Thoracic aorta (tissue), 2 donors: ENCODE results near the gene RBMS3. TPM values are rescaled to one million over a fixed set of nuclear protein-coding genes. Genes with fewer than 3 reads are reported as not detected.
A peak's percentile ranks its signal among the peaks of the same experiment; 100 is the strongest.

Source experiments
- ATAC-seq: fragments of 150-250 bp; one replicate; pipeline ENCODE4 v1.8.0; 2017; ENCODE audit warnings: low read depth; ENCODE audit not compliant: insufficient number of reproducible peaks, low FRiP score
- DNase-seq: peaks from one replicate; pipeline ENCODE4 v3.0.0-alpha.2; 2020; ENCODE audit warnings: low spot score
- H3K27ac ChIP-seq, 2 donors: fragments of 200-600 bp; sonication (generic); 1 replicate in 1 of 2; 2 replicates in 1 of 2; pipeline ENCODE4 v1.5.1; 2016; ENCODE audit warnings: mild to moderate bottlenecking in 2 of 2, moderate library complexity in 2 of 2
- H3K27me3 ChIP-seq: fragments of 200-600 bp; sonication (generic); replicated peaks from 2 replicates; pipeline ENCODE4 v1.6.0; 2016; ENCODE audit warnings: mild to moderate bottlenecking; ENCODE audit not compliant: insufficient read depth
- H3K36me3 ChIP-seq: fragments of 200-600 bp; sonication (generic); one replicate; pipeline ENCODE4 v1.5.1; 2016
- H3K4me1 ChIP-seq, 2 donors: fragments of 200-600 bp; sonication (generic); 1 replicate in 1 of 2; 2 replicates in 1 of 2; pipeline versions ENCODE4 v1.5.1 to v1.6.0; 2016; ENCODE audit warnings: low read depth in 2 of 2, mild to moderate bottlenecking in 1 of 2; ENCODE audit not compliant: control insufficient read depth in 1 of 2
- H3K4me3 ChIP-seq: fragments of 200-600 bp; sonication (generic); 2 replicates; pipeline ENCODE4 v1.5.1; 2016; ENCODE audit warnings: mild to moderate bottlenecking
- H3K9me3 ChIP-seq: fragments of 200-600 bp; sonication (generic); 2 replicates; pipeline ENCODE4 v1.5.1; 2016
- CTCF ChIP-seq: fragments of 200-600 bp; sonication (generic); IDR thresholded peaks from one replicate; pipeline ENCODE4 v1.5.1; 2019; ENCODE audit warnings: antibody characterized with exemption
- total RNA-seq, 2 donors: library from RNA; depleted of rRNA; stranded (reverse); fragments of >200 nt; gene quantifications; one replicate each; pipeline versions ENCODE4 v1.1.0 to v1.2.3, GENCODE V29; 2016

The RBMS3 gene
- total RNA-seq, 2 donors from 2014 or later: 149 to 186 TPM

- peaks cover 6 to 26% of the 10 kb centered on the region in 2 donors for H3K4me1 ChIP-seq
- no peak for TF ChIP-seq CTCF
- H3K9me3 ChIP-seq: no peaks in the 10 kb centered on the region
- no peak overlapping the region for H3K4me3 ChIP-seq
- no peak overlapping the region for H3K27ac ChIP-seq
- H3K36me3 ChIP-seq: no peaks in the 10 kb centered on the region
- DNase-seq (no peak), ATAC-seq (no peak)
- H3K27me3 ChIP-seq: no peaks in the 10 kb centered on the region
Observed at GRCh38 chr3:29441422-29441821, 160.6 kb downstream of the RBMS3 start.

- DNase-seq (no peak), ATAC-seq (no peak)
- TF ChIP-seq CTCF: no peak
- Histone ChIP-seq H3K27ac (no peak overlapping the region), H3K4me1 (peaks cover 2 to 7% of the 10 kb centered on the region in 2 donors), H3K36me3 (no peaks in the 10 kb centered on the region), H3K4me3 (no peak overlapping the region), H3K27me3 (no peaks in the 10 kb centered on the region), H3K9me3 (no peaks in the 10 kb centered on the region)
Observed at GRCh38 chr3:29447946-29448627, 167.2 kb downstream of the RBMS3 start.

DNA sequence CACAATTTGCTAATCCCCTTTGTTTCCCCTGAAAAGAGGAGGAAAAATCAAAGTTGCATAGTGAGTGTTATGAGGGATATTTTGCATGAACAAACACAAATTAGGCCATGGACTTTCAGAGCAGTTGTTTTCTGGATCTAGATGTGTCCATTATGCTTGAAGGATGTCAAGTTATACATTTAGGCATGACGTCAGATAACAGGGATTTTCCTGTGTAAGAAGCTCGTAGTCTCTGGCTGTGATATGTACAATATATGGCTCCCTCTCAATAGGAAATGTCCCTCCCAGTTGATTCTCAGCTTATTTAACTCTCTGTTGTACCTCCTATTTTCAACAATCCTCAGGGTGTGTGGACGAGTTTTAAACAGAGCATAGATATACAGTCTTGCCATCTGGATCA lies 171.0 kb downstream of the RBMS3 start:
- Histone ChIP-seq H3K36me3 (no peaks in the 10 kb centered on the region), H3K4me3 (no peak overlapping the region), H3K9me3 (no peaks in the 10 kb centered on the region), H3K4me1 (peaks cover 7 to 25% of the 10 kb centered on the region in 2 donors), H3K27ac (no peak overlapping the region), H3K27me3 (no peaks in the 10 kb centered on the region)
- DNase-seq (no peak), ATAC-seq (no peak)
- TF ChIP-seq CTCF: no peak

DNA sequence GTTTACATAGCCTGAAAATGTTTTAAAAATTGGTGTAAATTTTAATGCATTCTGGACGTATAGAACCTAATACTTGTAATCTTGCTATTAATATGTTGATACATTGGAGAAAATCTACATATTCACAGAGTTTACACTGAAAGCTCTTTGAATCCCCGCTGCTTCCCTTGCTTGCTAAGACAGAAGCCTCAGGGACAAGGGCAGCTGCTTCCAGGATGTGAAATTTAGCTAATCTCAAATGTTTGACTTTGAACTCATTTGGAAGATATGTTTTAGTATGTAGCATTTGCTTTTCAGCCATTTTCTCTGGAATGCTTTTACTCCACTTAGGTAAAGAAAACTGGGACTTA lies 172.0 kb downstream of the RBMS3 start:
- ATAC-seq (no peak), DNase-seq (no peak)
- Histone ChIP-seq H3K36me3 (no peaks in the 10 kb centered on the region), H3K27me3 (no peaks in the 10 kb centered on the region), H3K4me3 (no peak overlapping the region), H3K9me3 (no peaks in the 10 kb centered on the region), H3K4me1 (peaks cover 7 to 25% of the 10 kb centered on the region in 2 donors), H3K27ac (peak overlapping the region; percentile 58 to 68)
- TF ChIP-seq CTCF: no peak

DNA sequence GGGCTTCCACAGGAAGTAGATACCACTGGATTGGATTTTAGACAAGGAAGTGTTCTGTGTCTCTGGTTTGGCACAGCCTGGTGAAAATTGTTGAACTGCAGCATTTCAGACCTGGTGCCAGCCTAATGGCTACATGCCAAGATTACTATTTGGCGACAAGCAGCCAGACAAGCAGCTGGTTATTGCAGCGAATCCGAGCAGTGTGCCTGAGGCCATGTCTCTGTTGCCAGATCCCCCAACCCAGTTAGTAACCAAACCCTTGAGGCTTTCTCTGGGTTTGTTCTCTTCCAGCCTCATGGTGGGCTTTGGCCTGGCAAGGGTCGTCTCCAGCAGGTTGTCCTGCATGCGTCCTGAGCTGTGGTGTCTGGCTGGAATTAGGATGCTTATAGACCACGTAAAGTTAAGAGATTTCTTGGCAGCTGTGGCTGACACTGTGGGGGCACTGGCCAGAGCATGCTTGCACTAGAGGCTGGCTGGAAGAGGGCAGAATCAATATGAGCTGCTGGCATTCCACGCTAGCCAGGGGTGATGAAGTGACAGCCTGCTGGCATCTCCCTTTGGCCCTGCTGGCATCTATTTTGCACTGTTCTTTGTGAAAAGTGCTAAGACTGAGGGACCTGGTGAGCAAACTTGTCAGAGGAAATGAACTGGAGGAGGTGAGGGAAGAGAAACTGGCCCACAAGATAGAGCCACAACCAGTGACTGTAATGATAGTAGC lies 172.6 kb downstream of the RBMS3 start:
- Histone ChIP-seq H3K36me3 (no peaks in the 10 kb centered on the region), H3K9me3 (no peaks in the 10 kb centered on the region), H3K27me3 (no peaks in the 10 kb centered on the region), H3K4me3 (peak overlapping the region; percentile 36), H3K27ac (peak overlapping the region; percentile 58 to 68), H3K4me1 (peaks cover 7 to 25% of the 10 kb centered on the region in 2 donors)
- no peak for TF ChIP-seq CTCF
- ATAC-seq (no peak), DNase-seq (no peak)
